Measurements from ENCODE around the gene SH3PXD2A.
"Not testable (repeated sequence)": the region's sequence is repeated elsewhere in the genome, so short reads cannot be mapped to it uniquely, and the experiment has no call there.

Gene SH3PXD2A

DNA sequence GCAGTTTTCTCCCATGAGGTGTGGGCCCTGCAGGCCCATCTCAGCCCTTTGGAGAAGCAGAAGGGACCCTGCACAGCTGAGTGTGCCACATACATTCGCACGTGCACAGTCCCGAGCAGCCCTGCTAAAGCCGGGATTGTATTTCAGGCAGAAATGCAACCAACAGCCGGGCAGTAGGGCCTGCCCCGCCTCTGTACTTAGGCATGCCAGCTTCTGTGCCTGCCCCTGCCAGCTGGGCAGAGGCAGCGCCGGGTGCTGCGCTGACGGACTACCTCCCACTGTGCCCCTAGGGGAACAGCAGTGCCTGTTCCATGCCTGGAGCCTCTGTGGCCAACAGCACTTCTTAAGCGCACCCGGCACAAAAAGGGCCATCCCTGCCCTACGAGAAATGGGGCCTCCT, 191.6 kb downstream of the SH3PXD2A start:
- no peaks in the 10 kb centered on the region for H3K27me3 ChIP-seq (ENCODE audit: control insufficient read depth, insufficient read depth, low read length)
- H3K9ac ChIP-seq (ENCODE audit: low read length): no peak overlapping the region
- H3K27ac ChIP-seq (ENCODE audit: low read depth, low read length): peak overlapping the region; percentile 80
- H3K4me3 ChIP-seq (ENCODE audit: low read length): no peak overlapping the region
- peaks cover 32% of the 10 kb centered on the region for H3K4me1 ChIP-seq (ENCODE audit: control insufficient read depth, insufficient read depth, low read length)
- H3K36me3 ChIP-seq (ENCODE audit: control insufficient read depth, insufficient read depth, low read length): peaks cover 2% of the 10 kb centered on the region

DNA sequence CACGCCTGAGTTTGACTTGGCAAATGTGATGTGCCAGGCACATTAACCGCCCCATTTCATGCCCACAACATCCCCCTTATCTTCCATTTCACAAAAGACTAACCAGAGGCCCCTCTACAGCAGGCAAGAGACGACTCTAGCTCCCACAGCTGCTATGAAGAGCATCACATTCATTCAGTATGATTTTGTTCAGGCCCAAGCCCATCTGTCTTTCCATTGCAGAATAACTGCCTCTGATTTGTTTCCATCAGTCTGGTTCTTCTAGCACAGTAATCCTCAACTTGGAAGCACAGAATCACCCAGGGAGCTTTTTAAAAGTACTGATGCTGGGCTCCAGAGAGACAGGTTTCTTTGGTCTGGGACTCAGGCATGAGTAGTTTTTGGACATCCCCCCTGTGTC, 192.1 kb downstream of the SH3PXD2A start:
- H3K9ac ChIP-seq (ENCODE audit: low read length): no peak overlapping the region
- H3K27ac ChIP-seq (ENCODE audit: low read depth, low read length): peak overlapping the region; percentile 51
- no peak overlapping the region for H3K4me3 ChIP-seq (ENCODE audit: low read length)
- peaks cover 7% of the 10 kb centered on the region for H3K36me3 ChIP-seq (ENCODE audit: control insufficient read depth, insufficient read depth, low read length)
- no peaks in the 10 kb centered on the region for H3K27me3 ChIP-seq (ENCODE audit: control insufficient read depth, insufficient read depth, low read length)
- H3K4me1 ChIP-seq (ENCODE audit: control insufficient read depth, insufficient read depth, low read length): peaks cover 30% of the 10 kb centered on the region

- Histone ChIP-seq H3K4me1 (ENCODE audit: control insufficient read depth, insufficient read depth, low read length) (peaks cover 25% of the 10 kb centered on the region), H3K36me3 (ENCODE audit: control insufficient read depth, insufficient read depth, low read length) (peaks cover 12% of the 10 kb centered on the region)
- not testable (repeated sequence) for H3K4me3 ChIP-seq (ENCODE audit: low read length); H3K9ac ChIP-seq (ENCODE audit: low read length); H3K27me3 ChIP-seq (ENCODE audit: control insufficient read depth, insufficient read depth, low read length); H3K27ac ChIP-seq (ENCODE audit: low read depth, low read length)
Measured at GRCh38 chr10:103662704-103663103, 192.7 kb downstream of the SH3PXD2A start.

DNA sequence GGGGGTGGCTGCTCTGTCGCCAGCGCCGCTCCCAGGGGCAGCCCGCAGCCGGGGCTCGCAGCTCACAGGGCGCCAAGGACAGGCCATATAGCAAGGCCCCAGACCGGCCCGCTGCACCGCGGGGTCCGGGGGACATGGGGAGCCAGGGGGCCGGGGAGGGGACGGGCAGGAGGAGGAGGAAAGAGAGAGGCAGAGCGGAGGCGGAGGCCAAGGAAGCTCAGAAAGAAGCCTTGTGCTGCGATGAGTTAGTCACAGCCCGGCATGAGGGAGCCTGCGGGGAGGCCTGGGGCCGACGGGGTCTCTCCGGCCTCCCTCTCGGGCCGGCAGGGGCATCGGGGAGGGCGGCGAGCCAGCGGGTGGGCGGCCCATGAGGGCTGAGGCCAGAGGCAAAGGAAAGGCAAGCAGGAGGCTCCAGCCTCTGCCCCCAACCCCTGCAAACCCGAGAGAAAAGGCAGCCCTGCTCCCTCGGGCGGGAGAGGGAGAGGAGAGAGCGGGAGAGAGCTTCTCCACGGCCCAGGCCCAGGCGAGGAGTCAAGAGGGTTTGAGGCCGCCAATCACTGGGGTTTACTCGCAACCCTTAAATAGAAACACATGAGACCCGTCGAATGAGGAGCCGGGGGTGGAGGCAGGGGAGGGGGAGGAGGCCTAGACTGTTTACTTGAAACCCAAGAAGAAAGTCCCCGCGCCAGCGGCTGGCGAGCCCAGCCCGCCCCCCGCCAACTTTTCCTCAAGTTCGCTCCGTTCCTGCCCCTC, 194.0 kb downstream of the SH3PXD2A start:
- H3K9ac ChIP-seq (ENCODE audit: low read length): peak overlapping the region; percentile 70
- peaks cover 22% of the 10 kb centered on the region for H3K36me3 ChIP-seq (ENCODE audit: control insufficient read depth, insufficient read depth, low read length)
- H3K4me1 ChIP-seq (ENCODE audit: control insufficient read depth, insufficient read depth, low read length): peaks cover 23% of the 10 kb centered on the region
- H3K4me3 ChIP-seq (ENCODE audit: low read length): peak overlapping the region; percentile 82
- no peaks in the 10 kb centered on the region for H3K27me3 ChIP-seq (ENCODE audit: control insufficient read depth, insufficient read depth, low read length)
- peak overlapping the region; percentile 96 for H3K27ac ChIP-seq (ENCODE audit: low read depth, low read length)

- H3K9ac ChIP-seq (ENCODE audit: low read length): peak overlapping the region; percentile 70
- H3K27ac ChIP-seq (ENCODE audit: low read depth, low read length): peak overlapping the region; percentile 96
- peaks cover 22% of the 10 kb centered on the region for H3K36me3 ChIP-seq (ENCODE audit: control insufficient read depth, insufficient read depth, low read length)
- peaks cover 23% of the 10 kb centered on the region for H3K4me1 ChIP-seq (ENCODE audit: control insufficient read depth, insufficient read depth, low read length)
- peak overlapping the region; percentile 82 for H3K4me3 ChIP-seq (ENCODE audit: low read length)
- no peaks in the 10 kb centered on the region for H3K27me3 ChIP-seq (ENCODE audit: control insufficient read depth, insufficient read depth, low read length)
Measured at GRCh38 chr10:103660364-103661197, 194.8 kb downstream of the SH3PXD2A start.

- Histone ChIP-seq H3K27ac (ENCODE audit: low read depth, low read length) (peak overlapping the region; percentile 96), H3K4me1 (ENCODE audit: control insufficient read depth, insufficient read depth, low read length) (peaks cover 23% of the 10 kb centered on the region), H3K36me3 (ENCODE audit: control insufficient read depth, insufficient read depth, low read length) (peaks cover 22% of the 10 kb centered on the region), H3K27me3 (ENCODE audit: control insufficient read depth, insufficient read depth, low read length) (no peaks in the 10 kb centered on the region), H3K9ac (ENCODE audit: low read length) (peak overlapping the region; percentile 25), H3K4me3 (ENCODE audit: low read length) (peak overlapping the region; percentile 82)
Measured at GRCh38 chr10:103659674-103660363, 195.6 kb downstream of the SH3PXD2A start.

DNA sequence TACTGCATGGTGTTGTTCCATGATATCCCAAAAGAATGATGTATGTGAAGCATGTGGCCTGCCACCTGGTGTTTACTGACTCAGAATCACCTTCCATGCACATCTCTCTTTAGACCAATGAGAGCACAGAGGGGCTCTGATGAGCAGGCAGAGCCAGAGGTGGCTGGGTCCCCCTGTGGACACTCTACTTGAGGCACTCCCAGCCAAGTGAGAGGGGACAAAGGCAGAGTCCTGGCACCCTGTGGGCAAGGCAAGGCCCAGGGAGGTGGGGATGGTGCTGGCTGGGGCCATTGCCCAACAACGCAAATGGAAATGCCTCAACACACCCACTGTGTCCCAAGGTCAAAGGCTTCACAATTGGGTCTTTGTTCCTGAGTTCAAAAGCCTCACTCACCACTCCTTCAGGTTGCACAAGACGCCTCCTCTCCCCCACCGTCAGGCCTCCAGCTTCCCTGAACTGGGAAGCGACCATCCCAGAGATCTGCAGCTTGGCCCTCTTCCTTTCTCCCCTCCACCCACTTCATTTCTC, 197.3 kb downstream of the SH3PXD2A start:
- Histone ChIP-seq H3K36me3 (ENCODE audit: control insufficient read depth, insufficient read depth, low read length) (peaks cover 22% of the 10 kb centered on the region), H3K27me3 (ENCODE audit: control insufficient read depth, insufficient read depth, low read length) (no peaks in the 10 kb centered on the region), H3K4me1 (ENCODE audit: control insufficient read depth, insufficient read depth, low read length) (peaks cover 13% of the 10 kb centered on the region), H3K4me3 (ENCODE audit: low read length) (no peak overlapping the region), H3K27ac (ENCODE audit: low read depth, low read length) (no peak overlapping the region), H3K9ac (ENCODE audit: low read length) (no peak overlapping the region)

DNA sequence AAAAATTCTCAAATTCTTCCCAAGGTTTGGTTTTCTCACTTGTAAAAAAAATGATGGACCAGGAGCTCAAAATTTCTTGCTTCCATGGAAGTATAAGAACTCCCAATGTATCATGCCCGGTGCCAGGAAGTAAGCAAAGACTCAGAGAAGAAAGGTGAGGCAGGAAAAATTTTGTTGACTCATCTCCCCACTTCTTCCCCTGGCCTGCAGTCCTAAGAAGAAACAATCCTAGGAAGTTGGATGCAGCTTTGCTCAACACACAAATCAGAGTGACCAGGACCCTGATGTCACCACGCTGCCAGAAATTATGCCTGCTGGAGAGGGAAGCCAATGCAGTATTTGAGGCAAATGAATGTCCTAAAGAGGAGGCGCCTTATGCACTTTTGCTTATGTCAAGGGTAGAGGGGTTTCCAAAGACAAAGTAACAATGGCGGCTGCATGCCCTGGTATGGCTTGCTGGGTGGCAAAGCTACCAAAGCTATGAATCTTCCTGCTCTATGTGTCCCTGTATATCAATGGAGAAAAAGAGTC, 198.2 kb downstream of the SH3PXD2A start:
- H3K27me3 ChIP-seq (ENCODE audit: control insufficient read depth, insufficient read depth, low read length): no peaks in the 10 kb centered on the region
- H3K27ac ChIP-seq (ENCODE audit: low read depth, low read length): no peak overlapping the region
- no peak overlapping the region for H3K4me3 ChIP-seq (ENCODE audit: low read length)
- H3K36me3 ChIP-seq (ENCODE audit: control insufficient read depth, insufficient read depth, low read length): peaks cover 22% of the 10 kb centered on the region
- H3K9ac ChIP-seq (ENCODE audit: low read length): no peak overlapping the region
- H3K4me1 ChIP-seq (ENCODE audit: control insufficient read depth, insufficient read depth, low read length): peaks cover 9% of the 10 kb centered on the region

DNA sequence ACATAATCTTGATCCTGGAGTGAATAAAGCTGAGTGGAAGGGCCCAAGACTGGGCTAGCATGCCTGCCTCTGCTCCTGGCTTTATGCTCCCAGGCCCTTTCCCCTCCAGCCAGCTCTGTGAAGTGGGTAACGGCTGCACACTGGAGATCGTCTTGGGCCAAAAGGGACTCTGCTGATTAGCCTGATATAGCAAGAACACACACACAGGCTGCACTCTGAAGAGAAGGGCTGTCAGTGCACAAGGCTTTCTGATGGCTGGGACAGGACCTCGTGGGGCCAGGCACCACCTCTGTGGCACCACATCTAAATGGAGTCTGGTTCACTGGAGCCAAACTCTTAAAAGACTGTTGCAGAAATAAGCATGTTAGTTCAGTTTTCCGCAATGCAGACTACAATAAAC, 200.5 kb downstream of the SH3PXD2A start:
- H3K27ac ChIP-seq (ENCODE audit: low read depth, low read length): no peak overlapping the region
- H3K4me3 ChIP-seq (ENCODE audit: low read length): no peak overlapping the region
- peaks cover 18% of the 10 kb centered on the region for H3K4me1 ChIP-seq (ENCODE audit: control insufficient read depth, insufficient read depth, low read length)
- peaks cover 22% of the 10 kb centered on the region for H3K36me3 ChIP-seq (ENCODE audit: control insufficient read depth, insufficient read depth, low read length)
- no peak overlapping the region for H3K9ac ChIP-seq (ENCODE audit: low read length)
- no peaks in the 10 kb centered on the region for H3K27me3 ChIP-seq (ENCODE audit: control insufficient read depth, insufficient read depth, low read length)

GRCh38 chr10:103653581-103654037, 201.8 kb downstream of the SH3PXD2A start:
- Histone ChIP-seq H3K9ac (ENCODE audit: low read length) (no peak overlapping the region), H3K4me3 (ENCODE audit: low read length) (no peak overlapping the region), H3K27me3 (ENCODE audit: control insufficient read depth, insufficient read depth, low read length) (no peaks in the 10 kb centered on the region), H3K4me1 (ENCODE audit: control insufficient read depth, insufficient read depth, low read length) (peaks cover 25% of the 10 kb centered on the region), H3K27ac (ENCODE audit: low read depth, low read length) (no peak overlapping the region), H3K36me3 (ENCODE audit: control insufficient read depth, insufficient read depth, low read length) (peaks cover 17% of the 10 kb centered on the region)

DNA sequence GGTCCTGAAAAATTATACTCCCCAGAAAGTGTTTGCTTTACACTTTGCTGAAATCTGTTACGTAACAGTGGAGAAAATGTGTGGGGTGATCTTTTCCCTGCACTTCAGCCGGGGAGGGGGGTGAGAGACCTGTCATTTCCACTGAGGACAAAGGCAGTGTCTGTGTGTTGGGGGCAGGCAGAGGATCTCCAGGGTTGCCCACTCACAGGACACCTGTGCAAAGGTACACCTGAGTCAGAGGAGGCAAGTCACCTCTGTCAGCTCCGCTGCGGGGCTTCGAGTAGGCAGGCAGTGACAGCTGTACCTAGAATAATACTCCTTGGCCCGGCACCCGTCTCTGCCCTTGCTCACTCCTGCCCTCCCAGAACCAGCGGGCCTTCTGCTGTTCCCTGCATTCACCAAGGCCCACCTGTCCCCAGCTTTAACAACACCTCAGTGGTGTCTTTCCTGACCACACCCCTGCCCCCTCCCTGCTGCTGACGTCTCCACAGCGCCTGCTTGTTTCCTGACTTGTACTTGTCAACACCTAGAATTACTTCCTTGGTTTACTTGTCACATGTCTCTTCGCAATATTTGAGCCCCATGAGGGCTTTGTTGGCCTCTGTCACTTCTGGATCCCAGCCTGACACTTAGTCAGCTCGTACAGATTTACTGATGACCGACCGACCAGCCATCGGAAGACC, 202.6 kb downstream of the SH3PXD2A start:
- Histone ChIP-seq H3K4me3 (ENCODE audit: low read length) (no peak overlapping the region), H3K4me1 (ENCODE audit: control insufficient read depth, insufficient read depth, low read length) (peaks cover 29% of the 10 kb centered on the region), H3K9ac (ENCODE audit: low read length) (no peak overlapping the region), H3K27me3 (ENCODE audit: control insufficient read depth, insufficient read depth, low read length) (no peaks in the 10 kb centered on the region), H3K27ac (ENCODE audit: low read depth, low read length) (no peak overlapping the region), H3K36me3 (ENCODE audit: control insufficient read depth, insufficient read depth, low read length) (peaks cover 10% of the 10 kb centered on the region)

All from rectal smooth muscle tissue (tissue), 1 donor.